DOHH2 (cell line): ENCODE measurements around the gene S100A16.

Experiments used
- EZH2phosphoT487 ChIP-seq: fragments of 200-600 bp; sonication (generic); IDR thresholded peaks from 2 replicates; pipeline ENCODE4 v1.6.1; 2017; ENCODE audit warnings: borderline replicate concordance, mild to moderate bottlenecking, antibody characterized with exemption, low read length, moderate library complexity, mixed read lengths
- TF ChIP-seq, protein P1 (sequence below): fragments of 200-600 bp; sonication (generic); IDR thresholded peaks from one replicate; pipeline ENCODE4 v1.5.1; 2014; ENCODE audit warnings: antibody characterized with exemption, mild to moderate bottlenecking, low read depth, low read length; ENCODE audit not compliant: poor library complexity, severe bottlenecking

- TF ChIP-seq, protein P1, sequence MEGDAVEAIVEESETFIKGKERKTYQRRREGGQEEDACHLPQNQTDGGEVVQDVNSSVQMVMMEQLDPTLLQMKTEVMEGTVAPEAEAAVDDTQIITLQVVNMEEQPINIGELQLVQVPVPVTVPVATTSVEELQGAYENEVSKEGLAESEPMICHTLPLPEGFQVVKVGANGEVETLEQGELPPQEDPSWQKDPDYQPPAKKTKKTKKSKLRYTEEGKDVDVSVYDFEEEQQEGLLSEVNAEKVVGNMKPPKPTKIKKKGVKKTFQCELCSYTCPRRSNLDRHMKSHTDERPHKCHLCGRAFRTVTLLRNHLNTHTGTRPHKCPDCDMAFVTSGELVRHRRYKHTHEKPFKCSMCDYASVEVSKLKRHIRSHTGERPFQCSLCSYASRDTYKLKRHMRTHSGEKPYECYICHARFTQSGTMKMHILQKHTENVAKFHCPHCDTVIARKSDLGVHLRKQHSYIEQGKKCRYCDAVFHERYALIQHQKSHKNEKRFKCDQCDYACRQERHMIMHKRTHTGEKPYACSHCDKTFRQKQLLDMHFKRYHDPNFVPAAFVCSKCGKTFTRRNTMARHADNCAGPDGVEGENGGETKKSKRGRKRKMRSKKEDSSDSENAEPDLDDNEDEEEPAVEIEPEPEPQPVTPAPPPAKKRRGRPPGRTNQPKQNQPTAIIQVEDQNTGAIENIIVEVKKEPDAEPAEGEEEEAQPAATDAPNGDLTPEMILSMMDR: no peak
- TF ChIP-seq EZH2phosphoT487: no peak
Measured at GRCh38 chr1:153635872-153636271, 22.9 kb upstream of the S100A16 start.
